ENCODE results near the gene METAP2. TPM values are rescaled to one million over a fixed set of nuclear protein-coding genes. Genes with fewer than 3 reads are reported as not detected.

Gene METAP2
- total and polyA plus RNA-seq, 2 donors (not counting 3 experiments of a cell fraction or from before 2014, with no cell fraction given): 28.5 to 105 TPM

- intact Hi-C loops (cut with micrococcal nuclease): no loop called here
- DNase-seq (ENCODE audit: low read depth, low spot score) (no peak), FAIRE-seq (no peak)
- ChIA-PET CTCF (interaction anchor here (1.3 to 5.1 kb wide), 3 partner anchors 9 to 36 kb away, joined by 3 to 27 read pairs (median 4); no protein-coding TSS in a partner anchor), POLR2A (no interaction called here)
- no peaks in the 10 kb centered on the region for H3K9me3 ChIP-seq (replicated peaks; ENCODE audit: control insufficient read depth, insufficient read depth, low read length)
- no peak overlapping the region for H3K4me2 ChIP-seq (ENCODE audit: insufficient read depth, low read length)
- no peaks in the 10 kb centered on the region for H3K27me3 ChIP-seq (ENCODE audit: control insufficient read depth in 2 of 2, insufficient read depth in 2 of 2, low read length in 2 of 2)
- H2AFZ ChIP-seq (ENCODE audit: low read depth, low read length): no peak overlapping the region
- H3K27ac ChIP-seq (ENCODE audit: insufficient read depth, low read depth, low read length): no peak overlapping the region
- no peaks in the 10 kb centered on the region for H3K4me1 ChIP-seq (ENCODE audit: control insufficient read depth, extremely low read depth, insufficient read depth, low read length)
- no peaks in the 10 kb centered on the region for H3K9me1 ChIP-seq (replicated peaks; ENCODE audit: control insufficient read depth, extremely low read depth, insufficient read depth, low read length)
- H3K79me2 ChIP-seq (ENCODE audit: control insufficient read depth, insufficient read depth, low read length): no peaks in the 10 kb centered on the region
- no peaks in the 10 kb centered on the region for H4K20me1 ChIP-seq (replicated peaks; ENCODE audit: control insufficient read depth, extremely low read depth, insufficient read depth, low read length)
- dilution Hi-C loops (cut with MboI; ENCODE audit: extremely low pct_ligation_motif_present, low sequenced_read_pairs): no loop called here
- BruUV-seq (replicated peaks): no TSS peak
- no peaks in the 10 kb centered on the region for H3K36me3 ChIP-seq (ENCODE audit: control insufficient read depth in 2 of 2, extremely low read depth in 1 of 2, insufficient read depth in 2 of 2, low read length in 2 of 2)
- TF ChIP-seq FOS (IDR thresholded peaks at IDR 0.05; ENCODE audit: borderline replicate concordance, insufficient read depth, low read length) (no peak), JUN (IDR thresholded peaks at IDR 0.05; ENCODE audit: borderline replicate concordance, insufficient read depth, insufficient read length, low read depth) (no peak), MYC (IDR thresholded peaks at IDR 0.05; ENCODE audit: low read depth, low read length) (no peak), POLR2AphosphoS5 (IDR thresholded peaks at IDR 0.05; ENCODE audit: insufficient read depth, low read depth, low read length) (no peak), GATA2 (IDR thresholded peaks at IDR 0.05; ENCODE audit: insufficient read depth, insufficient read length, low read depth, low read length) (no peak), MAX (IDR thresholded peaks at IDR 0.05; ENCODE audit: insufficient read depth, insufficient read length) (no peak), POLR2A (IDR thresholded peaks at IDR 0.05; ENCODE audit: low read depth, low read length) (no peak), CTCF (IDR thresholded peaks at IDR 0.05; ENCODE audit: extremely low read depth in 1 of 2, insufficient read depth in 1 of 2, low read depth in 1 of 2, low read length in 2 of 2) (no peak), EZH2 (IDR thresholded peaks at IDR 0.05; ENCODE audit: borderline replicate concordance, low read depth, low read length, severe bottlenecking) (no peak)
- H3K4me3 ChIP-seq (replicated peaks in 1 of 3; ENCODE audit: insufficient read depth in 1 of 3, low read depth in 1 of 3, low read length in 3 of 3): no peak overlapping the region
- H3K9ac ChIP-seq (replicated peaks; ENCODE audit: extremely low read depth, insufficient read depth, low read length): no peak overlapping the region
These were observed 64.1 kb downstream of the METAP2 start for GRCh38 chr12:95538006-95538405.

All from endothelial cell of umbilical vein (primary cell).